Keratinocyte (primary cell): Measurements from ENCODE around the gene EML2. TPM values are rescaled to one million over a fixed set of nuclear protein-coding genes. Genes with fewer than 3 reads are reported as not detected.

Experiments
- DNase-seq: peaks from one replicate; pipeline ENCODE4 v3.0.0-alpha.2; 2011; ENCODE audit warnings: low read depth, missing footprints, low spot score
- FAIRE-seq: peaks from 2 replicates; lab custom pipeline; 2011; peaks lifted over from hg19 to GRCh38; lab: Jason Lieb, UNC
- H2AFZ ChIP-seq: 2 replicates; pipeline ENCODE4 v1.6.0; 2012; ENCODE audit warnings: low read length, control low read depth, inconsistent platforms; ENCODE audit not compliant: control insufficient read depth
- H3K27ac ChIP-seq: 2 replicates; pipeline ENCODE4 v1.5.1; 2011; ENCODE audit warnings: low read length; ENCODE audit not compliant: control insufficient read depth, insufficient read depth
- H3K27me3 ChIP-seq: 3 replicates; pipeline ENCODE4 v1.6.0; 2011; ENCODE audit warnings: low read length; ENCODE audit not compliant: control insufficient read depth, insufficient read depth; ENCODE audit errors: extremely low read depth
- H3K36me3 ChIP-seq, 2 experiments: 2 replicates in 1 of 2; 3 replicates in 1 of 2; pipeline ENCODE4 v1.5.1; 2011; ENCODE audit warnings: low read length in 2 of 2, mild to moderate bottlenecking in 1 of 2; ENCODE audit not compliant: control insufficient read depth in 2 of 2, insufficient read depth in 2 of 2; ENCODE audit errors: extremely low read depth in 1 of 2
- H3K4me1 ChIP-seq: 3 replicates; pipeline ENCODE4 v1.5.1; 2011; ENCODE audit warnings: low read length; ENCODE audit not compliant: control insufficient read depth, insufficient read depth; ENCODE audit errors: extremely low read depth
- H3K4me2 ChIP-seq: 3 replicates; pipeline ENCODE4 v1.6.0; 2011; ENCODE audit warnings: low read depth, low read length; ENCODE audit not compliant: control insufficient read depth, insufficient read depth; ENCODE audit errors: extremely low read depth
- H3K4me3 ChIP-seq, 3 experiments: fragments of 200-600 bp in 1 of 3; sonication (generic) in 1 of 3; 2 replicates in 2 of 3; 3 replicates in 1 of 3; pipeline ENCODE4 v1.5.1; 2011 to 2016; ENCODE audit warnings: low read length in 3 of 3, mild to moderate bottlenecking in 3 of 3, control low read depth in 2 of 3, inconsistent platforms in 1 of 3, low read depth in 1 of 3, mixed read lengths in 1 of 3, mixed run types in 1 of 3, moderate library complexity in 1 of 3; ENCODE audit not compliant: control insufficient read depth in 2 of 3, insufficient read depth in 2 of 3; ENCODE audit errors: extremely low read depth in 1 of 3
- H3K79me2 ChIP-seq: 2 replicates; pipeline ENCODE4 v1.6.0; 2012; ENCODE audit warnings: low read length; ENCODE audit not compliant: control insufficient read depth, insufficient read depth
- H3K9ac ChIP-seq: 3 replicates; pipeline ENCODE4 v1.6.0; 2011; ENCODE audit warnings: low read length; ENCODE audit not compliant: control insufficient read depth, insufficient read depth; ENCODE audit errors: extremely low read depth
- H3K9me1 ChIP-seq: 3 replicates; pipeline ENCODE4 v1.6.0; 2011; ENCODE audit warnings: low read length; ENCODE audit not compliant: control insufficient read depth, insufficient read depth; ENCODE audit errors: extremely low read depth
- H3K9me3 ChIP-seq: 2 replicates; pipeline ENCODE4 v1.5.1; 2012; ENCODE audit warnings: low read depth, low read length; ENCODE audit not compliant: control insufficient read depth
- H4K20me1 ChIP-seq: 3 replicates; pipeline ENCODE4 v1.6.0; 2011; ENCODE audit warnings: low read length; ENCODE audit not compliant: control insufficient read depth, insufficient read depth; ENCODE audit errors: extremely low read depth
- CTCF ChIP-seq, 3 experiments: IDR thresholded peaks in 1 of 3; conservative IDR thresholded peaks in 1 of 3; optimal IDR thresholded peaks in 1 of 3; 2 replicates in 2 of 3; 3 replicates in 1 of 3; pipeline versions ENCODE3 to v1.5.1; 2011; ENCODE audit warnings: low read length in 3 of 3, mild to moderate bottlenecking in 3 of 3, moderate library complexity in 2 of 3, control low read depth in 1 of 3, inconsistent platforms in 1 of 3; ENCODE audit not compliant: insufficient read depth in 2 of 3; ENCODE audit errors: extremely low read depth in 1 of 3
- EZH2 ChIP-seq: IDR thresholded peaks from one replicate; pipeline ENCODE4 v1.6.1; 2012; ENCODE audit warnings: inconsistent platforms, mild to moderate bottlenecking, low read length, moderate library complexity
- dilution Hi-C: fragments of 300-500 bp; cut with MboI; formaldehyde crosslinking; loops from one replicate; pipeline ENCODE4 v1.7.0; 2020; ENCODE audit warnings: low sequenced_read_pairs; ENCODE audit not compliant: extremely low pct_ligation_motif_present
- polyA plus RNA-seq, 5 experiments: library from polyadenylated mRNA; depleted of rRNA in 3 of 5; stranded (reverse) in 3 of 5; stranded (forward) in 1 of 5; unstranded in 1 of 5; fragments of >200 nt; gene quantifications; 1 replicate in 1 of 5; 2 replicates in 3 of 5; 3 replicates in 1 of 5; pipeline versions ENCODE4 v1.2.1 to v1.2.3, GENCODE V29; 2011 to 2012; ENCODE audit warnings: missing spikeins in 2 of 5, low read depth in 1 of 5, low replicate concordance in 1 of 5

The EML2 gene
- polyA plus RNA-seq, 1 donor (not counting 4 experiments of a cell fraction or from before 2014, with no cell fraction given) = 43.4 TPM

GRCh38 chr19:45591638-45592005 is 47.6 kb downstream of the EML2 start:
- H3K4me1 ChIP-seq = peaks cover 3% of the 10 kb centered on the region
- TF ChIP-seq CTCF (optimal IDR thresholded peaks at IDR 0.05 in 1 of 3, IDR thresholded peaks at IDR 0.05 in 1 of 3, conservative IDR thresholded peaks at IDR 0.05 in 1 of 3; ENCODE audit: extremely low read depth in 1 of 3, insufficient read depth in 2 of 3, low read length in 3 of 3) = no peak
- no peak for TF ChIP-seq EZH2
- H4K20me1 ChIP-seq = no peaks in the 10 kb centered on the region
- no peak overlapping the region for H3K27ac ChIP-seq
- DNase-seq = no peak
- FAIRE-seq = no peak
- H3K4me2 ChIP-seq = no peak overlapping the region
- H3K36me3 ChIP-seq = no peaks in the 10 kb centered on the region
- H3K79me2 ChIP-seq = no peaks in the 10 kb centered on the region
- no peak overlapping the region for H3K4me3 ChIP-seq
- H3K9me1 ChIP-seq = no peaks in the 10 kb centered on the region
- no peak overlapping the region for H2AFZ ChIP-seq
- no peaks in the 10 kb centered on the region for H3K27me3 ChIP-seq
- H3K9ac ChIP-seq = no peak overlapping the region
- H3K9me3 ChIP-seq = no peaks in the 10 kb centered on the region
- dilution Hi-C loops = no loop called here

GRCh38 chr19:45591004-45591637 is 48.1 kb downstream of the EML2 start:
- no peak for FAIRE-seq
- no peaks in the 10 kb centered on the region for H3K27me3 ChIP-seq
- no peak for DNase-seq

More at GRCh38 chr19:45591004-45591637, 48.1 kb downstream of the EML2 start:
- TF ChIP-seq CTCF (optimal IDR thresholded peaks at IDR 0.05 in 1 of 3, IDR thresholded peaks at IDR 0.05 in 1 of 3, conservative IDR thresholded peaks at IDR 0.05 in 1 of 3; ENCODE audit: extremely low read depth in 1 of 3, insufficient read depth in 2 of 3, low read length in 3 of 3) (peak; percentile 58 to 96 (median 85)), EZH2 (no peak)
- H3K79me2 ChIP-seq = no peaks in the 10 kb centered on the region
- H3K9ac ChIP-seq = no peak overlapping the region
- H3K36me3 ChIP-seq = no peaks in the 10 kb centered on the region
- no peaks in the 10 kb centered on the region for H3K9me1 ChIP-seq
- H3K4me1 ChIP-seq = peaks cover 3% of the 10 kb centered on the region
- no peak overlapping the region for H3K27ac ChIP-seq
- H2AFZ ChIP-seq = no peak overlapping the region
- no peaks in the 10 kb centered on the region for H3K9me3 ChIP-seq
- H3K4me3 ChIP-seq = no peak overlapping the region
- H3K4me2 ChIP-seq = no peak overlapping the region
- dilution Hi-C loops = no loop called here
- H4K20me1 ChIP-seq = no peaks in the 10 kb centered on the region
